ENCODE measurements around the gene LIME1.

LIME1 gene

GRCh38 chr20:63739130-63740069, 2.9 kb downstream of the LIME1 start, which contains the start of gene SLC2A4RG:
TSS of gene SLC2A4RG (plus strand) at chr20:63739776. CDS start at chr20:63739913, 137 bp downstream.
- peak; percentile 90 for DNase-seq

- peak; percentile 75 for DNase-seq
Observed at GRCh38 chr20:63740070-63740626, 3.7 kb downstream of the LIME1 start.

GRCh38 chr20:63740627-63741353, 4.3 kb downstream of the LIME1 start:
- DNase-seq, result peak; percentile 95

- no peak for DNase-seq
Observed at GRCh38 chr20:63741354-63741675, 4.9 kb downstream of the LIME1 start.

- peak; percentile 34 for DNase-seq
Observed at GRCh38 chr20:63741676-63742380, 5.4 kb downstream of the LIME1 start.

- peak; percentile 21 for DNase-seq
Observed at GRCh38 chr20:63742381-63743024, 6.0 kb downstream of the LIME1 start.

- DNase-seq, result no peak
Observed at GRCh38 chr20:63743210-63743970, 6.9 kb downstream of the LIME1 start.

GRCh38 chr20:63744158-63744557, 7.7 kb downstream of the LIME1 start:
- no peak for DNase-seq

- peak; percentile 30 for DNase-seq
Observed at GRCh38 chr20:63744574-63745423, 8.3 kb downstream of the LIME1 start.

- no peak for DNase-seq
Observed at GRCh38 chr20:63745424-63745805, 9.0 kb downstream of the LIME1 start.

- DNase-seq, result peak; percentile 22
Observed at GRCh38 chr20:63745961-63746731, 9.7 kb downstream of the LIME1 start.

- DNase-seq, result peak; percentile 17
Observed at GRCh38 chr20:63746751-63747315, 10.4 kb downstream of the LIME1 start.

GRCh38 chr20:63747622-63748069, 11.2 kb downstream of the LIME1 start:
- peak; percentile 22 for DNase-seq

GRCh38 chr20:63748070-63748933, 11.8 kb downstream of the LIME1 start:
- peak; percentile 34 for DNase-seq

GRCh38 chr20:63748934-63749270, 12.4 kb downstream of the LIME1 start:
- no peak for DNase-seq

- peak; percentile 30 for DNase-seq
Observed at GRCh38 chr20:63749597-63750508, 13.4 kb downstream of the LIME1 start.

- DNase-seq, result peak; percentile 17
Observed at GRCh38 chr20:63750807-63751470, 14.5 kb downstream of the LIME1 start.
